Mammary epithelial cell (primary cell): ENCODE data around the gene CHRM4.

ENCODE experiments used
- CTCF ChIP-seq, 2 donors: IDR thresholded peaks in 1 of 2; conservative IDR thresholded peaks in 1 of 2; 2 replicates each; pipeline ENCODE4 v1.5.1; 2011 to 2012; ENCODE audit warnings: inconsistent platforms in 2 of 2, low read length in 2 of 2, mild to moderate bottlenecking in 2 of 2, control low read depth in 1 of 2, low read depth in 1 of 2; ENCODE audit not compliant: insufficient read depth in 1 of 2; ENCODE audit errors: extremely low read depth in 1 of 2
- EZH2 ChIP-seq: IDR thresholded peaks from 2 replicates; pipeline ENCODE4 v1.6.1; 2012; ENCODE audit warnings: low read length, inconsistent platforms, borderline replicate concordance

- TF ChIP-seq CTCF (conservative IDR thresholded peaks at IDR 0.05 in 1 of 2, IDR thresholded peaks at IDR 0.05 in 1 of 2; ENCODE audit: extremely low read depth in 1 of 2, insufficient read depth in 1 of 2, low read depth in 1 of 2, low read length in 2 of 2) (no peak), EZH2 (no peak)
These were observed 13.3 kb downstream of the CHRM4 start for GRCh38 chr11:46378296-46378695.
